GM23338 (cell line): ENCODE results near the gene COL4A2. TPM values are rescaled to one million over a fixed set of nuclear protein-coding genes. Genes with fewer than 3 reads are reported as not detected.

Experiments used
- ATAC-seq: fragments of 200-7000 bp; cut with Tn5 transposase; 3 replicates; pipeline ENCODE4 v1.9.1; 2020
- DNase-seq: peaks from one replicate; pipeline ENCODE4 v3.0.0-alpha.2; 2015; ENCODE audit warnings: low spot score
- H2AFZ ChIP-seq: fragments of 200-600 bp; sonication (generic); 2 replicates; pipeline ENCODE4 v1.8.0; 2016; ENCODE audit warnings: antibody characterized with exemption, mild to moderate bottlenecking, moderate library complexity
- H3F3A ChIP-seq: fragments of 200-600 bp; sonication (generic); replicated peaks from 2 replicates; pipeline ENCODE4 v1.8.0; 2017; ENCODE audit warnings: antibody characterized with exemption, mixed run types, low read depth
- H3K27ac ChIP-seq: fragments of 200-600 bp; sonication (generic); 2 replicates; pipeline ENCODE4 v1.6.1; 2016; ENCODE audit warnings: low read depth
- H3K27me3 ChIP-seq: fragments of 200-600 bp; sonication (generic); 2 replicates; pipeline ENCODE4 v1.8.0; 2016; ENCODE audit warnings: mild to moderate bottlenecking, mixed run types, moderate library complexity; ENCODE audit not compliant: insufficient read depth
- H3K36me3 ChIP-seq: fragments of 200-600 bp; sonication (generic); 2 replicates; pipeline ENCODE4 v1.8.0; 2016; ENCODE audit warnings: mild to moderate bottlenecking; ENCODE audit not compliant: insufficient read depth
- H3K4me1 ChIP-seq: fragments of 200-600 bp; sonication (generic); 2 replicates; pipeline ENCODE4 v1.8.0; 2016; ENCODE audit warnings: mild to moderate bottlenecking, moderate library complexity; ENCODE audit not compliant: insufficient read depth
- H3K4me2 ChIP-seq: fragments of 200-600 bp; sonication (generic); 2 replicates; pipeline ENCODE4 v1.7.1; 2017; ENCODE audit warnings: mixed run types
- H3K4me3 ChIP-seq: fragments of 200-600 bp; sonication (generic); 2 replicates; pipeline ENCODE4 v1.6.1; 2016; ENCODE audit warnings: mixed run types
- H3K79me2 ChIP-seq: fragments of 200-600 bp; sonication (generic); replicated peaks from 2 replicates; pipeline ENCODE4 v1.8.0; 2017; ENCODE audit warnings: mild to moderate bottlenecking; ENCODE audit not compliant: insufficient read depth
- H3K9me2 ChIP-seq: fragments of 200-600 bp; sonication (generic); 2 replicates; pipeline ENCODE4 v1.8.0; 2017; ENCODE audit not compliant: insufficient read depth
- H4K20me1 ChIP-seq: fragments of 200-600 bp; sonication (generic); replicated peaks from 2 replicates; pipeline ENCODE4 v1.8.0; 2017; ENCODE audit warnings: mild to moderate bottlenecking; ENCODE audit not compliant: insufficient read depth
- H3K27ac Mint-ChIP-seq: 2 replicates; pipeline ENCODE4 v1.8.0; 2020; ENCODE audit warnings: inconsistent platforms, mild to moderate bottlenecking, moderate library complexity, mixed read lengths
- H3K27me3 Mint-ChIP-seq: 3 replicates; pipeline ENCODE4 v1.8.0; 2022; ENCODE audit warnings: low read depth, mild to moderate bottlenecking, moderate library complexity, mixed read lengths, inconsistent platforms; ENCODE audit not compliant: insufficient read depth, poor library complexity
- H3K36me3 Mint-ChIP-seq: 3 replicates; pipeline ENCODE4 v1.8.0; 2021; ENCODE audit warnings: low read depth, mild to moderate bottlenecking, inconsistent platforms, moderate library complexity, mixed read lengths
- H3K4me1 Mint-ChIP-seq: 3 replicates; pipeline ENCODE4 v1.8.0; 2020; ENCODE audit warnings: mild to moderate bottlenecking, inconsistent platforms, mixed read lengths
- H3K4me3 Mint-ChIP-seq: 3 replicates; pipeline ENCODE4 v1.8.0; 2021; ENCODE audit warnings: moderate library complexity, mild to moderate bottlenecking, inconsistent platforms, mixed read lengths
- H3K9me3 Mint-ChIP-seq: 3 replicates; pipeline ENCODE4 v1.8.0; 2020; ENCODE audit warnings: moderate library complexity, mild to moderate bottlenecking, inconsistent platforms, mixed read lengths
- CREB1 ChIP-seq: fragments of 250-450 bp; sonication (Bioruptor Pico); IDR thresholded peaks from 2 replicates; pipeline ENCODE4 v1.5.0; 2020; ENCODE audit warnings: low read depth, mild to moderate bottlenecking, moderate library complexity
- EZH2 ChIP-seq: fragments of 200-600 bp; sonication (generic); IDR thresholded peaks from one replicate; pipeline ENCODE4 v1.8.0; 2017; ENCODE audit warnings: antibody characterized with exemption, mild to moderate bottlenecking, low read depth; ENCODE audit not compliant: unreplicated experiment
- EZH2phosphoT487 ChIP-seq: fragments of 200-600 bp; sonication (generic); IDR thresholded peaks from one replicate; pipeline ENCODE4 v1.8.1; 2018; ENCODE audit warnings: antibody characterized with exemption; ENCODE audit not compliant: unreplicated experiment
- JUNB ChIP-seq: IDR thresholded peaks from one replicate; pipeline ENCODE4 v1.6.1; 2016; ENCODE audit warnings: antibody characterized with exemption; ENCODE audit not compliant: unreplicated experiment
- NANOG ChIP-seq: IDR thresholded peaks from 2 replicates; pipeline ENCODE4 v1.6.1; 2016; ENCODE audit warnings: antibody characterized with exemption, borderline replicate concordance
- POLR2AphosphoS5 ChIP-seq: IDR thresholded peaks from 2 replicates; pipeline ENCODE4 v1.6.1; 2016; ENCODE audit warnings: antibody characterized with exemption, low read depth
- STAT1 ChIP-seq: IDR thresholded peaks from one replicate; pipeline ENCODE4 v1.6.1; 2016; ENCODE audit warnings: antibody characterized with exemption; ENCODE audit not compliant: unreplicated experiment
- ZNF114 ChIP-seq: fragments of 250-450 bp; sonication (Bioruptor Pico); IDR thresholded peaks from 2 replicates; pipeline ENCODE4 v1.5.0; 2020; ENCODE audit warnings: mild to moderate bottlenecking, moderate library complexity
- ZNF331 ChIP-seq: fragments of 250-450 bp; sonication (Bioruptor Pico); IDR thresholded peaks from 2 replicates; pipeline ENCODE4 v1.5.0; 2020; ENCODE audit warnings: low read depth, mild to moderate bottlenecking, moderate library complexity
- polyA plus RNA-seq: library from polyadenylated mRNA; unstranded; fragments of >200 nt; fragmentation: Nextera tagmentation; extraction: Ambion mirVana; gene quantifications from 2 replicates; pipeline ENCODE4 v1.2.1, GENCODE V29; 2016
- total RNA-seq: library from RNA; depleted of rRNA; stranded (reverse); fragments of >200 nt; shearing (Covaris generic); gene quantifications from 2 replicates; pipeline ENCODE4 v1.2.3, GENCODE V29; 2014
- TF ChIP-seq, protein P1 (sequence below): IDR thresholded peaks from 2 replicates; pipeline ENCODE4 v1.6.1; 2016; ENCODE audit warnings: antibody characterized with exemption
- TF ChIP-seq, protein P2 (sequence below): fragments of 250-450 bp; sonication (Bioruptor Pico); IDR thresholded peaks from 2 replicates; pipeline ENCODE4 v1.5.0; 2020; ENCODE audit warnings: mild to moderate bottlenecking, moderate library complexity
- TF ChIP-seq, protein P3 (sequence below), 2 experiments: fragments of 200-600 bp in 1 of 2; sonication (generic) in 1 of 2; conservative IDR thresholded peaks; 2 replicates each; pipeline versions ENCODE4 v1.5.1 to v1.6.1; 2016 to 2017; ENCODE audit warnings: antibody characterized with exemption in 2 of 2, low read depth in 2 of 2, mild to moderate bottlenecking in 2 of 2, moderate library complexity in 1 of 2
- TF ChIP-seq, protein P4 (sequence below): IDR thresholded peaks from one replicate; pipeline ENCODE4 v1.6.1; 2018; ENCODE audit warnings: antibody characterized with exemption; ENCODE audit not compliant: unreplicated experiment

COL4A2 gene
- total and polyA plus RNA-seq, 2 experiments from 2014 or later = 37.4 to 131 TPM

DNA sequence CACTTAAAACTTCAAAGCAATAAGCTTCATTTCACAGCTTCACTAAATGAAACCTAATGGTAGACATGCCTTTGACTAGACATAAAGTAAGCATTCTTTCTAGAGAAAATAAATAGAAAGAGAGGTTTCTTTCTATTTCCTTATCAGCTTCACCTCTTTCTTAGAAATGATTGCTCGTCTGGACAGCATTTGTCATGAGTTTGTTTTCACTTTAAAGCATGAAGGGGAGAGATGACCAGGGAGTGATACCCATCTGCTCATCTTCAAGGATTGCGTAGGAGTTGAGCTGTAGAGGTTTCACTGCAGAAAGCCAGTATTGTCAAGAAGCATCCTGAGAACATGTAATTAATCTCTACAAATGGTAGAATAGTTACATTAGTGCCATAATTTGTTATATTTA is 61.3 kb downstream of the COL4A2 start:
- Histone ChIP-seq H3K4me2 (no peak overlapping the region), H3K9me2 (no peaks in the 10 kb centered on the region), H3K4me1 (no peaks in the 10 kb centered on the region), H3K27ac (no peak overlapping the region), H3K36me3 (no peaks in the 10 kb centered on the region), H4K20me1 (no peaks in the 10 kb centered on the region; the same call in 1 of the 2 replicates), H2AFZ (no peak overlapping the region), H3K27me3 (no peaks in the 10 kb centered on the region), H3F3A (no peaks in the 10 kb centered on the region), H3K4me3 (no peak overlapping the region), H3K79me2 (no peaks in the 10 kb centered on the region)
- Mint-ChIP-seq H3K9me3 (no peaks in the 10 kb centered on the region), H3K36me3 (no peaks in the 10 kb centered on the region; the same call in 2 of the 3 replicates), H3K4me3 (no peak overlapping the region), H3K27ac (no peak overlapping the region), H3K4me1 (peaks cover 12% of the 10 kb centered on the region), H3K27me3 (peaks cover 4% of the 10 kb centered on the region)
- ATAC-seq = no peak
- TF ChIP-seq, protein P1, sequence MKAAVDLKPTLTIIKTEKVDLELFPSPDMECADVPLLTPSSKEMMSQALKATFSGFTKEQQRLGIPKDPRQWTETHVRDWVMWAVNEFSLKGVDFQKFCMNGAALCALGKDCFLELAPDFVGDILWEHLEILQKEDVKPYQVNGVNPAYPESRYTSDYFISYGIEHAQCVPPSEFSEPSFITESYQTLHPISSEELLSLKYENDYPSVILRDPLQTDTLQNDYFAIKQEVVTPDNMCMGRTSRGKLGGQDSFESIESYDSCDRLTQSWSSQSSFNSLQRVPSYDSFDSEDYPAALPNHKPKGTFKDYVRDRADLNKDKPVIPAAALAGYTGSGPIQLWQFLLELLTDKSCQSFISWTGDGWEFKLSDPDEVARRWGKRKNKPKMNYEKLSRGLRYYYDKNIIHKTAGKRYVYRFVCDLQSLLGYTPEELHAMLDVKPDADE = no peak
- TF ChIP-seq EZH2phosphoT487 = no peak
- no peak for TF ChIP-seq STAT1
- no peak for TF ChIP-seq ZNF331
- no peak for TF ChIP-seq CREB1 (CRISPR knock-in tag)
- TF ChIP-seq, protein P2, sequence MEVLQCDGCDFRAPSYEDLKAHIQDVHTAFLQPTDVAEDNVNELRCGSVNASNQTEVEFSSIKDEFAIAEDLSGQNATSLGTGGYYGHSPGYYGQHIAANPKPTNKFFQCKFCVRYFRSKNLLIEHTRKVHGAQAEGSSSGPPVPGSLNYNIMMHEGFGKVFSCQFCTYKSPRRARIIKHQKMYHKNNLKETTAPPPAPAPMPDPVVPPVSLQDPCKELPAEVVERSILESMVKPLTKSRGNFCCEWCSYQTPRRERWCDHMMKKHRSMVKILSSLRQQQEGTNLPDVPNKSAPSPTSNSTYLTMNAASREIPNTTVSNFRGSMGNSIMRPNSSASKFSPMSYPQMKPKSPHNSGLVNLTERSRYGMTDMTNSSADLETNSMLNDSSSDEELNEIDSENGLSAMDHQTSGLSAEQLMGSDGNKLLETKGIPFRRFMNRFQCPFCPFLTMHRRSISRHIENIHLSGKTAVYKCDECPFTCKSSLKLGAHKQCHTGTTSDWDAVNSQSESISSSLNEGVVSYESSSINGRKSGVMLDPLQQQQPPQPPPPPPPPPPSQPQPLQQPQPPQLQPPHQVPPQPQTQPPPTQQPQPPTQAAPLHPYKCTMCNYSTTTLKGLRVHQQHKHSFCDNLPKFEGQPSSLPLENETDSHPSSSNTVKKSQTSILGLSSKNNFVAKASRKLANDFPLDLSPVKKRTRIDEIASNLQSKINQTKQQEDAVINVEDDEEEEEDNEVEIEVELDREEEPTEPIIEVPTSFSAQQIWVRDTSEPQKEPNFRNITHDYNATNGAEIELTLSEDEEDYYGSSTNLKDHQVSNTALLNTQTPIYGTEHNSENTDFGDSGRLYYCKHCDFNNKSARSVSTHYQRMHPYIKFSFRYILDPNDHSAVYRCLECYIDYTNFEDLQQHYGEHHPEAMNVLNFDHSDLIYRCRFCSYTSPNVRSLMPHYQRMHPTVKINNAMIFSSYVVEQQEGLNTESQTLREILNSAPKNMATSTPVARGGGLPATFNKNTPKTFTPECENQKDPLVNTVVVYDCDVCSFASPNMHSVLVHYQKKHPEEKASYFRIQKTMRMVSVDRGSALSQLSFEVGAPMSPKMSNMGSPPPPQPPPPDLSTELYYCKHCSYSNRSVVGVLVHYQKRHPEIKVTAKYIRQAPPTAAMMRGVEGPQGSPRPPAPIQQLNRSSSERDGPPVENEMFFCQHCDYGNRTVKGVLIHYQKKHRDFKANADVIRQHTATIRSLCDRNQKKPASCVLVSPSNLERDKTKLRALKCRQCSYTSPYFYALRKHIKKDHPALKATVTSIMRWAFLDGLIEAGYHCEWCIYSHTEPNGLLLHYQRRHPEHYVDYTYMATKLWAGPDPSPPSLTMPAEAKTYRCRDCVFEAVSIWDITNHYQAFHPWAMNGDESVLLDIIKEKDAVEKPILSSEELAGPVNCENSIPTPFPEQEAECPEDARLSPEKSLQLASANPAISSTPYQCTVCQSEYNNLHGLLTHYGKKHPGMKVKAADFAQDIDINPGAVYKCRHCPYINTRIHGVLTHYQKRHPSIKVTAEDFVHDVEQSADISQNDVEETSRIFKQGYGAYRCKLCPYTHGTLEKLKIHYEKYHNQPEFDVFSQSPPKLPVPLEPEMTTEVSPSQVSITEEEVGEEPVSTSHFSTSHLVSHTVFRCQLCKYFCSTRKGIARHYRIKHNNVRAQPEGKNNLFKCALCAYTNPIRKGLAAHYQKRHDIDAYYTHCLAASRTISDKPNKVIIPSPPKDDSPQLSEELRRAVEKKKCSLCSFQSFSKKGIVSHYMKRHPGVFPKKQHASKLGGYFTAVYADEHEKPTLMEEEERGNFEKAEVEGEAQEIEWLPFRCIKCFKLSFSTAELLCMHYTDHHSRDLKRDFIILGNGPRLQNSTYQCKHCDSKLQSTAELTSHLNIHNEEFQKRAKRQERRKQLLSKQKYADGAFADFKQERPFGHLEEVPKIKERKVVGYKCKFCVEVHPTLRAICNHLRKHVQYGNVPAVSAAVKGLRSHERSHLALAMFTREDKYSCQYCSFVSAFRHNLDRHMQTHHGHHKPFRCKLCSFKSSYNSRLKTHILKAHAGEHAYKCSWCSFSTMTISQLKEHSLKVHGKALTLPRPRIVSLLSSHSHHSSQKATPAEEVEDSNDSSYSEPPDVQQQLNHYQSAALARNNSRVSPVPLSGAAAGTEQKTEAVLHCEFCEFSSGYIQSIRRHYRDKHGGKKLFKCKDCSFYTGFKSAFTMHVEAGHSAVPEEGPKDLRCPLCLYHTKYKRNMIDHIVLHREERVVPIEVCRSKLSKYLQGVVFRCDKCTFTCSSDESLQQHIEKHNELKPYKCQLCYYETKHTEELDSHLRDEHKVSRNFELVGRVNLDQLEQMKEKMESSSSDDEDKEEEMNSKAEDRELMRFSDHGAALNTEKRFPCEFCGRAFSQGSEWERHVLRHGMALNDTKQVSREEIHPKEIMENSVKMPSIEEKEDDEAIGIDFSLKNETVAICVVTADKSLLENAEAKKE (CRISPR knock-in tag) = no peak
- TF ChIP-seq, protein P3, sequence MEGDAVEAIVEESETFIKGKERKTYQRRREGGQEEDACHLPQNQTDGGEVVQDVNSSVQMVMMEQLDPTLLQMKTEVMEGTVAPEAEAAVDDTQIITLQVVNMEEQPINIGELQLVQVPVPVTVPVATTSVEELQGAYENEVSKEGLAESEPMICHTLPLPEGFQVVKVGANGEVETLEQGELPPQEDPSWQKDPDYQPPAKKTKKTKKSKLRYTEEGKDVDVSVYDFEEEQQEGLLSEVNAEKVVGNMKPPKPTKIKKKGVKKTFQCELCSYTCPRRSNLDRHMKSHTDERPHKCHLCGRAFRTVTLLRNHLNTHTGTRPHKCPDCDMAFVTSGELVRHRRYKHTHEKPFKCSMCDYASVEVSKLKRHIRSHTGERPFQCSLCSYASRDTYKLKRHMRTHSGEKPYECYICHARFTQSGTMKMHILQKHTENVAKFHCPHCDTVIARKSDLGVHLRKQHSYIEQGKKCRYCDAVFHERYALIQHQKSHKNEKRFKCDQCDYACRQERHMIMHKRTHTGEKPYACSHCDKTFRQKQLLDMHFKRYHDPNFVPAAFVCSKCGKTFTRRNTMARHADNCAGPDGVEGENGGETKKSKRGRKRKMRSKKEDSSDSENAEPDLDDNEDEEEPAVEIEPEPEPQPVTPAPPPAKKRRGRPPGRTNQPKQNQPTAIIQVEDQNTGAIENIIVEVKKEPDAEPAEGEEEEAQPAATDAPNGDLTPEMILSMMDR (conservative IDR thresholded peaks at IDR 0.05; ENCODE audit: low read depth in 2 of 2) = no peak
- no peak for TF ChIP-seq POLR2AphosphoS5
- no peak for TF ChIP-seq EZH2
- no peak for TF ChIP-seq ZNF114
- no peak for TF ChIP-seq JUNB
- TF ChIP-seq, protein P4, sequence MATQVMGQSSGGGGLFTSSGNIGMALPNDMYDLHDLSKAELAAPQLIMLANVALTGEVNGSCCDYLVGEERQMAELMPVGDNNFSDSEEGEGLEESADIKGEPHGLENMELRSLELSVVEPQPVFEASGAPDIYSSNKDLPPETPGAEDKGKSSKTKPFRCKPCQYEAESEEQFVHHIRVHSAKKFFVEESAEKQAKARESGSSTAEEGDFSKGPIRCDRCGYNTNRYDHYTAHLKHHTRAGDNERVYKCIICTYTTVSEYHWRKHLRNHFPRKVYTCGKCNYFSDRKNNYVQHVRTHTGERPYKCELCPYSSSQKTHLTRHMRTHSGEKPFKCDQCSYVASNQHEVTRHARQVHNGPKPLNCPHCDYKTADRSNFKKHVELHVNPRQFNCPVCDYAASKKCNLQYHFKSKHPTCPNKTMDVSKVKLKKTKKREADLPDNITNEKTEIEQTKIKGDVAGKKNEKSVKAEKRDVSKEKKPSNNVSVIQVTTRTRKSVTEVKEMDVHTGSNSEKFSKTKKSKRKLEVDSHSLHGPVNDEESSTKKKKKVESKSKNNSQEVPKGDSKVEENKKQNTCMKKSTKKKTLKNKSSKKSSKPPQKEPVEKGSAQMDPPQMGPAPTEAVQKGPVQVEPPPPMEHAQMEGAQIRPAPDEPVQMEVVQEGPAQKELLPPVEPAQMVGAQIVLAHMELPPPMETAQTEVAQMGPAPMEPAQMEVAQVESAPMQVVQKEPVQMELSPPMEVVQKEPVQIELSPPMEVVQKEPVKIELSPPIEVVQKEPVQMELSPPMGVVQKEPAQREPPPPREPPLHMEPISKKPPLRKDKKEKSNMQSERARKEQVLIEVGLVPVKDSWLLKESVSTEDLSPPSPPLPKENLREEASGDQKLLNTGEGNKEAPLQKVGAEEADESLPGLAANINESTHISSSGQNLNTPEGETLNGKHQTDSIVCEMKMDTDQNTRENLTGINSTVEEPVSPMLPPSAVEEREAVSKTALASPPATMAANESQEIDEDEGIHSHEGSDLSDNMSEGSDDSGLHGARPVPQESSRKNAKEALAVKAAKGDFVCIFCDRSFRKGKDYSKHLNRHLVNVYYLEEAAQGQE = no peak
- TF ChIP-seq NANOG = no peak
- no peak for DNase-seq
